Esophagus muscularis mucosa (tissue), 4 donors: Measurements from ENCODE around the gene AUH.

Source experiments
- CTCF ChIP-seq, 3 experiments: fragments of 200-600 bp in 2 of 3; fragments of 450-650 bp in 1 of 3; sonication (generic) in 2 of 3; IDR thresholded peaks; one replicate each; pipeline ENCODE4 v1.5.1; 2017 to 2019; ENCODE audit warnings: antibody characterized with exemption in 3 of 3, mild to moderate bottlenecking in 2 of 3, moderate library complexity in 1 of 3
- EP300 ChIP-seq: sonication (generic); formaldehyde crosslinking; IDR thresholded peaks from one replicate; pipeline ENCODE4 v1.6.1; 2017; ENCODE audit warnings: antibody characterized with exemption
- POLR2AphosphoS5 ChIP-seq, 2 donors: sonication (generic); formaldehyde crosslinking; IDR thresholded peaks; one replicate each; pipeline ENCODE4 v1.6.1; 2017; ENCODE audit warnings: antibody characterized with exemption in 2 of 2

- TF ChIP-seq CTCF (IDR thresholded peaks at IDR 0.05): no peak
- no peak for TF ChIP-seq EP300
- peak in 1 of 2 donors; percentile 83 for TF ChIP-seq POLR2AphosphoS5 (IDR thresholded peaks at IDR 0.05)
Observed at GRCh38 chr9:91302831-91303230, 58.9 kb downstream of the AUH start.
